Forelimb muscle (tissue), 1 donor: ENCODE data around the gene OR1A2. TPM values are rescaled to one million over a fixed set of nuclear protein-coding genes. Genes with fewer than 3 reads are reported as not detected.
"Not testable (repeated sequence)": the region's sequence is repeated elsewhere in the genome, so short reads cannot be mapped to it uniquely, and the experiment has no call there.

ENCODE experiments used
- DNase-seq: peaks from one replicate; pipeline ENCODE4 v3.0.0-alpha.2; 2013; ENCODE audit warnings: low read depth
- polyA plus RNA-seq: library from polyadenylated mRNA; unstranded; fragments of 120-200 nt; gene quantifications from one replicate; pipeline ENCODE4 v1.2.1, GENCODE V29; 2013; ENCODE audit not compliant: insufficient read length

OR1A2 gene, protein sequence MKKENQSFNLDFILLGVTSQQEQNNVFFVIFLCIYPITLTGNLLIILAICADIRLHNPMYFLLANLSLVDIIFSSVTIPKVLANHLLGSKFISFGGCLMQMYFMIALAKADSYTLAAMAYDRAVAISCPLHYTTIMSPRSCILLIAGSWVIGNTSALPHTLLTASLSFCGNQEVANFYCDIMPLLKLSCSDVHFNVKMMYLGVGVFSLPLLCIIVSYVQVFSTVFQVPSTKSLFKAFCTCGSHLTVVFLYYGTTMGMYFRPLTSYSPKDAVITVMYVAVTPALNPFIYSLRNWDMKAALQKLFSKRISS
- polyA plus RNA-seq: not detected

DNA sequence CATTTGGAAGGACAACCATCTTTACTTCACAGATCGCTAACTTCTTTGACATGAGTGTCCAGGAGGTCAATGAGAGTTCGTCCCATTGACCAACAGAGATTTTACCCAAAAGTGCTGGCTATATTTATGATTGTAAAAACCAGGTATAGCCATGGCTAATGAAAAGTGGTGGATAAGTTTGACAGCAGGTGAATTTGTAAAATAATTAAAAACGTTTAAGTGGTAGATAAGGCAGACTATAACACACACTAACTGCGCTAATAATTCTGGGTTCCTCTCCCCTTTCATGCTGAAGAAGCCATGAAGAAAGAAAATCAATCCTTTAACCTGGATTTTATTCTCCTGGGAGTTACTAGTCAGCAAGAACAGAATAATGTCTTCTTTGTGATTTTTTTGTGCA, at the start of gene OR1A2:
TSS of gene OR1A2 (plus strand) at position 301 of the 400 bp plus-strand sequence. CDS start at position 301, 0 bp downstream.
- DNase-seq: no peak

DNA sequence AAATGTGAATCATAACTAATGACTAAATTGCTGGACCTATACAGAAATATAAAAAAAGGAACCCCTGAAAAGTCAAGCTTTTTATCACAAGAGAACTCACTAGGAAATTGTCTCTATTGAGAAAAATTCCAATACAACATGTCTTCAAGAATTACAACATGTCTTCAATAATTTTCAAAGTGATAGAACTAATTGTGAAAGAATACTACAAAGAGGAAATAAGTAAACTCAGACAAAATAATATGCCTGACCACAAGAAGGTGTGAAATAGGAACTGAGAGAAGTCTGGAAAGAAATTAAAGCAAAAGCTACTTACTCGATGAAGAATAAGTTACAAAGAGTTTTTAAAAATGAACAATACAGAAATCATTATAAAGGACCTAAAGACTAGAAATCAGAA, 40.1 kb upstream of the OR1A2 start:
- no peak for DNase-seq

DNA sequence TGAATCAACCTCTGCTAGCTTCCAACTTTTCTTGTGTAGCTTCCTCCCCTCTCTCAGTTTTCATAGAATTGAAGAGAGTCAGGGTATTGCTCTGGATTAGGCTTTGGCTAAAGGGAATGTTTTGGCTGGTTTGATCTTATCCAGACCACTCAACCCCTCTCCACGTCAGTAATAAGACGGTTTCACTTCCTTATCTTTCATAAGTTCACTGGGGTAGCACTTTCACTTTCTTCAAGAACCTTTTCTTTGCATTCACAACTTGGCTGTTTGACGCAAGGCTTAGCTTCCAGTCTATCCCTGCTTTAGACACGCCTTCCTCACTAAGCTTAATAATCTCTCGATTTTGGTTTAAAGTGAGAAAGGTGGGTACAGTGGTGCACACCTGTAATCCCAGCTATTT, 29.7 kb upstream of the OR1A2 start:
- DNase-seq: no peak

DNA sequence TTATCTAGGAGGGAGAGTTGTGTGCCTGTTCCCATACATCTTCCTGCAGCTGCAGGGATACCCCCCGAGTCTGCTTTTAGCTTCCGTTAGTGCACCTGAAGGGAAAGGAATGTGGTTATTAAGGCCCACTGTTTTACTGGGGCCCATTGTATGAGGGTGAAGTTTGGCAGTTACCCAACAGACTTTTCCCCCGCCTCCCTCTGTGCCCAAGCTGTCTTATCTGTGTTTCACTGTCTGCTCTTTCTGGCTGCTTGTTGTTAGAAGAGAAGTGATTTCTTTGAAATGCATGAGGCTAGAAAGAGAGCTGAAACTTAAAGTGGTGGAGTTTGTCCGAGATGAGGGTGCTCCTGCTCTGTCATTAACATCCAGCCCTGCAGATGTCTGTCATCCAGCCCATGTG, 7.4 kb upstream of the OR1A2 start:
- DNase-seq: no peak

DNA sequence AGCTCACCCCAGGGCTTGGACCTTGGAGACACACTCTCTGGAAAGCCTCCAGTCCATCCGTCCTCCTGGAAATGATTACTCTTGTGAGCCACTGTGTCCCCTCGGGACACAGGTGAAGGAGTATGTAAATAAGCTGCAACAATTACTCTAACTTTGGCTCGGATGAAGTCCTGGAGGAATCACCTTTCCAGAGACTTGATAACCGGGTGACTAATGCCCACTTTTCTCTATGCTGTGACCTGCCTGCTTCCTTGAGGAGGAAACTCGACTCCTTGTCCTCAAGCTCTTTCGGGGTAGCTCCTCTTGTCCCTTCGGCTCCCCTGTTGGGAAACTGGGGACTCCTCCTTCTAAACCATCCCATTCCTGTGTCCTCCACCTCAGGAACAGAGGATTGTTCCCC, 10.0 kb downstream of the OR1A2 start, which contains the start of gene OR1A1:
TSS of gene OR1A1 (plus strand) at position 301 of the 400 bp plus-strand sequence. CDS start 7,954 bp downstream, outside the sequence.
- no peak for DNase-seq

DNA sequence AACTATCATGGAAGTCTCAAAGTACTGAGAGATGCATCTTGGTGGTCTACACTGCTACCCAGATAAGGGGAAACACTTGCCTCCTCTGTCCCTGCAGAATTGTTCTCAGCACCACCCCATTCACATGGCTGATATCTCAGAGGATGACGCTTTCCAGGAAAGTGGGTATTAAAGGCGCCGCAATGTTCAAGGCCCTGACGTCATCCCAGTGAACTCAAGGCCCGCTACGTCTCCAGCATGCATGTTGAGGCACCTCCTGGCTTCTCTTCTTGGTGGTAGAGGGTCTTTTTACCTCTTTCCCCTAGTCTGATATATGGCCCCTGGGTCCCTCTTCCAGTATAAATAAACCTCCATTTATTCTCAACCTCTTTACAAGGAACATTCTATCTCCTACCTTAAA, 11.2 kb downstream of the OR1A2 start:
- no peak for DNase-seq

DNA sequence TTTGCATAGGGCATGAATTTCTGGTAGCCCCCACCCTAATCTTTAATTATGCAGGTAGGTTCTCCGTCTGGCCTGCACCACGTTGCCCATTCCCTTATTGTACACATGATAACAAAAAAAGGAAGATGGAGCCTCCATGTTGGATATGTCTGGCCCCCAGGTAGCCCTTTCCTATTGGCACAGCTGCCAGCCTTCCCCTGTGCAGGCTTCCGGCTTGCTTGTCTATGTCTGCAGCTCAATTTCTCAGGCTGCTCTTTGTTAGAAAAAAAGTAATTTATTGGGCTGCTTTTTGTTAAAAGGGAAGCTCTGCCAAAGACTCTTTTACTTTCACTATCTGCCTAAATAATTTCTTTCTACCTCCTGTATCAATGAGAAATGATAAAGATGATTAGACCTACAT, 15.7 kb downstream of the OR1A2 start:
- DNase-seq: no peak

DNA sequence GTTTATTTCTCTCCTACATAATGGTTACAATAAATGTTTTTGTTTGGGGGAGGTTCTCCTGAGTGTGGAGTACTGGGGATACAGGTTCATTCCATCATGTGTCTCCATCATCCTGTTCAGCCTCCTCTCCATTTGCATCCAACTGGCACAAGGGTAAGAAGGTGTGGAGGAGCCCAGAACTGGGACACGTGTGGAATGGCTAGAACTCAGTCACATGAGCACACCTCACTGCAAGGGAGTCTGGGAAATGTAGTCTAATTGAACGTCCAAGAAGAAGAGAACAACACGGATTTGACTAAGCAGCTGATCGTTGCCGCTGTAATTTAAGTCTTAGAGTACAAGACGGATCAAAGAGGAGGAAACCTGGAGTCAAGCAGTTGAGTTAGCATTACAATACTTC, 16.3 kb downstream of the OR1A2 start:
- DNase-seq: no peak

DNA sequence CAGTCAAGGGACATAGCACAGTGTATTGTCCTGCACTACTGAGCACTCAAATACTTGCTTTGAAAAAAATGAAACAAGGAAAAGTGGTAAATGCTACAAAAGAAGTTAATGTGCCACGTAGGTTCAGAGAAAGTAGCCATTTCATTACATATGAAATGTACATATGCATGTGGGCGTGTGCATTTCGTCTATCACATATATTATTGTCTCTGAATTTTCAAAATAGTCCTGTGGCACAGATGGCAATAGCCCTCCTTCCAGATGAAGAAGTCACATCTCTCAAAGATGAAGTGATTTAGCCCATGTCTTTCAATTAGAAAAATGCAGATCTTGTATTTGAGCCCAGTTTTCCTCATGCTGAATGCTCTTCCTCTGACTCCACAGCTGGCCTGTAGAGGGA, 22.7 kb downstream of the OR1A2 start:
- DNase-seq: not testable (repeated sequence)

DNA sequence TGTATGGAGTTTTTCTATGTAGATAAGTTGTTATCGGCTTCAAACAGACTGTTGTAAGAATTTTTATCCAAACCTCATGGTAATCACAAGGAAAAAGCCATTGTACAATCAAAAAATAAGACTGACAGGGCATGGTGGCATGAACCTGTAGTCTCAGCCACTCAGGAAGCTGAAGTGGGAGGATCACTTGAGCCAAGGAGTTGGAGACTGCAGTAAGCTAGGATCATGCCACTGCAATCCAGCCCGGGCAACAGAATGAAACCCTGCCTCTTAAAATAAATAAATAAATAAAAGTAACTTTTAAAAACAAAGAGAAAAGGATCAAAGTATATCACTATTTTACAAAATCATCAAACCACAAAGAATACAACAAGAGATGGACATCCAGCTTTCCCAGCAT, 24.5 kb downstream of the OR1A2 start:
- no peak for DNase-seq

DNA sequence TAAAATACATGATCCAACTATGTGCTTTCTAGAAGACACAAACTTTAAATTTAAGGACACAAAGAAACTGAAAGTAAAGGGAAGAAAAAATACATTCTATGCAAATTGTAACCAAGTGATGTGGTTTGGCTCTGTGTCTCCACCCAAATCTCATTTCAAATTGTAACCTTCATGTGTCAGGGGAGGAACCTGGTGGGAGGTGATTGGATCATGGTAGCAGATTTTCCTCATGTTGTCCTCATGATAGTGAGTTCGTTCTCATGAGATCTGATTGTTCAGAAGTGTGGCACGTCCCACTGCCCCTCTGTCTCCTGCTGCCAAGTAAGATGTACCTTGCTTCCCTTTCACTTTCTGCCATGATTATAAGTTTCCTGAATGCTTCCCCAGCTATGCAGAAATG, 25.2 kb downstream of the OR1A2 start:
- no peak for DNase-seq

DNA sequence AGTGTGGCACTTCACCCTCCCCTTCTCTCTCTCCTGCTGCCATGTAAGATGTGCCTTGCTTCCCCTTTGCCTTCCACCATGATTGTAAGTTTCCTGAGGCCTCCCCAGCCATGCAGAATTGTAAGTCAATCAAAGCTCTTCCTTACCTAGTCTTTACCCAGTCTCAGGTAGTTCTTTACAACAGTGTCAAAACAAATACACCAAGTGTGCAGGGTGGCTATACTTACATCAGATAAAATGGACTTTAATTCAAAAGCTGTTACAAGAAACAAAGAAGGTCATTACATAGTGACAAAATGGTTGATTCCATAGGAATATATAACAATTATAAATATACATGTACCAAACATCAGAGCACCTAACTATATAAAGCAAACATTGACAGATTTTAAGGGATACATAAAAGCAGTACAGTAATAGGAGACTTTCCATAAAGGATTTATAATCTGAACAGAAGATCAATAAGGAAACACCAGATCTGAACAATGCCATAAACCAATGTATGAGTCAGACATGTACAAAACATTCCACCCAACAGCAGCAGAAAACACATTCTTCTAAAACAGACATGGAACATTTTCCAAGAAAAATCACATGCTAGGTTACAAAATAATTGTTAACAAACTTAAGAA, 27.5 kb downstream of the OR1A2 start:
- DNase-seq: not testable (repeated sequence)

DNA sequence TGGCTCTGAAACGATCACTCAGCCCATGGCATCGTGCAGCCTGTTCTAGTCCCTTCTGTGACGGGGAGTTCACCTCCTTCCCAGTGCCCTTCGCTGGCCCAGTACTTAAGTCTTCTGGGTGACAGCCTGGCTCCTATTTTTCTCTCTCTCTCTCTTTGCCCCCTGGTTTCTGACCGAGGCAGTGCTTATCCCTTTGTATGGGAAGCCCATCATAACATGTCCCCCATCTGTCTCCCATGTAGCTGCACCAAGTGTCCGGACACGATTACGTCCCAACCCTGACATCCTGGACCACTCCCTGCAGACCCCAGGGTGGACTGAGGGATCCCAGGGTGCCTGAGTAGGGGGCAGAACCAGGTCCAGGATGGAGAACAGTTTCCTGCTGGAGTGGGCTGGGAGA, 35.0 kb downstream of the OR1A2 start:
- DNase-seq: not testable (repeated sequence)

DNA sequence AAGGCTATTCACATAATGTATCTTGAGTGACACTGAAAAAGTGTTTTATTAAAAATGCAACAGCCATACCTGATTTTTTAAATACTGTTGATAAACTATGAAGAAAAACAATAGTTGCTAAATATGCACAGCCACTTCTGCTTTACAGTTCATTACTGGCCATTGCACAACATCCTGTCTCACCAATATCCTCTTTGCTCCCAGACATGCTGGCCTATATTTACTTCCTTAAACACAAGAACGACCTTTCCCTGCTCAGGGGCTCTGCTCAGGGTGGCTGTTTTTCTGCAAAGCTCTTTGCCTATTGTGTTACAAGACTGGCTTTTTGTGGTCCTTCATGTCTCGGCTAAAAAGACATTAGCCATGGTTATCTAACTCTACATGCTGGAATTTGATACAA, 41.4 kb downstream of the OR1A2 start:
- not testable (repeated sequence) for DNase-seq

DNA sequence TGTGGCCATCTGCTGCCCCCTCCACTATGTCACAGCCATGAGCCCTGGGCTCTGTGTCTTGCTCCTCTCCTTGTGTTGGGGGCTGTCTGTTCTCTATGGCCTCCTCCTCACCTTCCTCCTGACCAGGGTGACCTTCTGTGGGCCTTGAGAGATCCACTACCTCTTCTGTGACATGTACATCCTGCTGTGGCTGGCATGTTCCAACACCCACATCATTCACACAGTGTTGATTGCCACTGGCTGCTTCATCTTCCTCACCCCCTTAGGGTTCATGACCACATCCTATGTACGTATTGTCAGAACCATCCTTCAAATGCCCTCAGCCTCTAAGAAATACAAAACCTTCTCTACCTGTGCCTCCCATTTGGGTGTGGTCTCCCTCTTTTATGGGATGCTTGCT, 43.7 kb downstream of the OR1A2 start:
- DNase-seq: not testable (repeated sequence)

DNA sequence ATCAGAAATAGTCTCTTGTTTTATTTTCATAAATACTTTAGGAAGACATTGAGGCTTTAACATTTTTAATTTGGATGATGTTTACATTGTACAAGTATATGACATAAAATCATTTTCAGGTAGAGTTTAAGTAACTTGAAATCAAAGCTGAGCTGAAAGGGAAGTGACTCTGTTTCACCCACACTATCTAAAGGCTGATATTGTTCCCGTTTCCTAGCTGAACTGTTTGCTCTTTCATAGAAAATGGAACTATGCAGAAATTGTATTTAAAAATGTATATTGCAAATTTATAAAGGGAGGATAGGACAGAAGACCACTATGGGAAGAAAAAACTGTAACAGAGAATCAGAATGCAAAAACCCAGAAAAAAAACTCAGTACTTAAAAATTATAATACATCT, 47.5 kb downstream of the OR1A2 start:
- not testable (repeated sequence) for DNase-seq

Other genes with a start within 250 kb of the OR1A2 start
- gene OR1D5, start 133.9 kb upstream of the OR1A2 start, polyA plus RNA-seq: not detected
- not detected for gene OR1D2, start 93.1 kb upstream of the OR1A2 start, polyA plus RNA-seq
- not detected for gene OR1G1, start 70.0 kb upstream of the OR1A2 start, polyA plus RNA-seq
- gene OR1A1, start 10.1 kb downstream of the OR1A2 start, polyA plus RNA-seq: not detected
- gene OR3A1, start 100.8 kb downstream of the OR1A2 start, polyA plus RNA-seq: not detected
- gene OR3A2, start 188.8 kb downstream of the OR1A2 start, polyA plus RNA-seq: not detected
- 0.10 TPM for gene OR1E1, start 200.9 kb downstream of the OR1A2 start, polyA plus RNA-seq
- 0.09 TPM for gene OR3A3, start 213.9 kb downstream of the OR1A2 start, polyA plus RNA-seq
- not detected for gene OR1E2, start 236.3 kb downstream of the OR1A2 start, polyA plus RNA-seq